HCEC 1CT (cell line): Measurements from ENCODE around the gene PHETA2.

Experiments used
- DNase-seq: peaks from one replicate; pipeline ENCODE4 v3.0.0-alpha.2; 2017

The PHETA2 gene

GRCh38 chr22:42074132-42074811 is at the start of gene PHETA2:
Gene PHETA2, plus strand, starts transcription at chr22:42074248. Its CDS starts 3,046 bp downstream, at chr22:42077294.
- no peak for DNase-seq

- no peak for DNase-seq
These were observed 48.6 kb upstream of the PHETA2 start for GRCh38 chr22:42025421-42025820.

- DNase-seq, result no peak
These were observed 47.3 kb upstream of the PHETA2 start for GRCh38 chr22:42026705-42027104.

- DNase-seq, result no peak
These were observed 40.5 kb upstream of the PHETA2 start for GRCh38 chr22:42033263-42034181.

GRCh38 chr22:42035256-42035655 is 38.8 kb upstream of the PHETA2 start:
- no peak for DNase-seq

GRCh38 chr22:42039271-42039670 is 34.8 kb upstream of the PHETA2 start:
- no peak for DNase-seq

GRCh38 chr22:42041784-42042183 is 32.3 kb upstream of the PHETA2 start:
- DNase-seq, result no peak

- DNase-seq, result no peak
These were observed 23.3 kb upstream of the PHETA2 start for GRCh38 chr22:42050641-42051180.

- DNase-seq, result no peak
These were observed 21.3 kb upstream of the PHETA2 start for GRCh38 chr22:42052765-42053164.

GRCh38 chr22:42056757-42057511 is 17.1 kb upstream of the PHETA2 start:
- DNase-seq, result no peak

- no peak for DNase-seq
These were observed 13.6 kb upstream of the PHETA2 start for GRCh38 chr22:42060489-42060888.

- no peak for DNase-seq
These were observed 13.0 kb upstream of the PHETA2 start for GRCh38 chr22:42061041-42061440.

- DNase-seq, result no peak
These were observed 11.4 kb upstream of the PHETA2 start for GRCh38 chr22:42062506-42063170.

GRCh38 chr22:42064629-42065028 is 9.4 kb upstream of the PHETA2 start:
- DNase-seq, result no peak

- no peak for DNase-seq
These were observed 8.5 kb upstream of the PHETA2 start for GRCh38 chr22:42065438-42066125.

GRCh38 chr22:42066126-42066761 is 7.8 kb upstream of the PHETA2 start:
- DNase-seq, result no peak

GRCh38 chr22:42066937-42067336 is 7.1 kb upstream of the PHETA2 start:
- no peak for DNase-seq

GRCh38 chr22:42067671-42068251 is 6.3 kb upstream of the PHETA2 start:
- no peak for DNase-seq

- DNase-seq, result no peak
These were observed 5.8 kb upstream of the PHETA2 start for GRCh38 chr22:42068291-42068690.

GRCh38 chr22:42069801-42070516 is 4.1 kb upstream of the PHETA2 start:
- DNase-seq, result no peak
